Thoracic aorta (tissue), 2 donors: ENCODE data around the gene FBXO7. TPM values are rescaled to one million over a fixed set of nuclear protein-coding genes. Genes with fewer than 3 reads are reported as not detected.

Source experiments
- ATAC-seq: fragments of 150-250 bp; one replicate; pipeline ENCODE4 v1.8.0; 2017; ENCODE audit warnings: low read depth; ENCODE audit not compliant: insufficient number of reproducible peaks, low FRiP score
- DNase-seq: peaks from one replicate; pipeline ENCODE4 v3.0.0-alpha.2; 2020; ENCODE audit warnings: low spot score
- H3K27ac ChIP-seq, 2 donors: fragments of 200-600 bp; sonication (generic); 1 replicate in 1 of 2; 2 replicates in 1 of 2; pipeline ENCODE4 v1.5.1; 2016; ENCODE audit warnings: mild to moderate bottlenecking in 2 of 2, moderate library complexity in 2 of 2
- H3K27me3 ChIP-seq: fragments of 200-600 bp; sonication (generic); replicated peaks from 2 replicates; pipeline ENCODE4 v1.6.0; 2016; ENCODE audit warnings: mild to moderate bottlenecking; ENCODE audit not compliant: insufficient read depth
- H3K36me3 ChIP-seq: fragments of 200-600 bp; sonication (generic); one replicate; pipeline ENCODE4 v1.5.1; 2016
- H3K4me1 ChIP-seq, 2 donors: fragments of 200-600 bp; sonication (generic); 1 replicate in 1 of 2; 2 replicates in 1 of 2; pipeline versions ENCODE4 v1.5.1 to v1.6.0; 2016; ENCODE audit warnings: low read depth in 2 of 2, mild to moderate bottlenecking in 1 of 2; ENCODE audit not compliant: control insufficient read depth in 1 of 2
- H3K4me3 ChIP-seq: fragments of 200-600 bp; sonication (generic); 2 replicates; pipeline ENCODE4 v1.5.1; 2016; ENCODE audit warnings: mild to moderate bottlenecking
- H3K9me3 ChIP-seq: fragments of 200-600 bp; sonication (generic); 2 replicates; pipeline ENCODE4 v1.5.1; 2016
- total RNA-seq, 2 donors: library from RNA; depleted of rRNA; stranded (reverse); fragments of >200 nt; gene quantifications; one replicate each; pipeline versions ENCODE4 v1.1.0 to v1.2.3, GENCODE V29; 2016
- TF ChIP-seq, protein P1 (sequence below): fragments of 200-600 bp; sonication (generic); IDR thresholded peaks from one replicate; pipeline ENCODE4 v1.5.1; 2019; ENCODE audit warnings: antibody characterized with exemption

Gene FBXO7
- total RNA-seq, 2 donors from 2014 or later: 75.7 to 81.3 TPM

GRCh38 chr22:32533265-32534111 lies 58.9 kb downstream of the FBXO7 start:
- DNase-seq (no peak), ATAC-seq (no peak)
- Histone ChIP-seq H3K36me3 (no peaks in the 10 kb centered on the region), H3K4me3 (no peak overlapping the region), H3K4me1 (peaks cover 0 to 26% of the 10 kb centered on the region in 2 donors), H3K27ac (no peak overlapping the region), H3K27me3 (no peaks in the 10 kb centered on the region), H3K9me3 (no peaks in the 10 kb centered on the region)
- TF ChIP-seq, protein P1, sequence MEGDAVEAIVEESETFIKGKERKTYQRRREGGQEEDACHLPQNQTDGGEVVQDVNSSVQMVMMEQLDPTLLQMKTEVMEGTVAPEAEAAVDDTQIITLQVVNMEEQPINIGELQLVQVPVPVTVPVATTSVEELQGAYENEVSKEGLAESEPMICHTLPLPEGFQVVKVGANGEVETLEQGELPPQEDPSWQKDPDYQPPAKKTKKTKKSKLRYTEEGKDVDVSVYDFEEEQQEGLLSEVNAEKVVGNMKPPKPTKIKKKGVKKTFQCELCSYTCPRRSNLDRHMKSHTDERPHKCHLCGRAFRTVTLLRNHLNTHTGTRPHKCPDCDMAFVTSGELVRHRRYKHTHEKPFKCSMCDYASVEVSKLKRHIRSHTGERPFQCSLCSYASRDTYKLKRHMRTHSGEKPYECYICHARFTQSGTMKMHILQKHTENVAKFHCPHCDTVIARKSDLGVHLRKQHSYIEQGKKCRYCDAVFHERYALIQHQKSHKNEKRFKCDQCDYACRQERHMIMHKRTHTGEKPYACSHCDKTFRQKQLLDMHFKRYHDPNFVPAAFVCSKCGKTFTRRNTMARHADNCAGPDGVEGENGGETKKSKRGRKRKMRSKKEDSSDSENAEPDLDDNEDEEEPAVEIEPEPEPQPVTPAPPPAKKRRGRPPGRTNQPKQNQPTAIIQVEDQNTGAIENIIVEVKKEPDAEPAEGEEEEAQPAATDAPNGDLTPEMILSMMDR: no peak

GRCh38 chr22:32534252-32535235 lies 59.9 kb downstream of the FBXO7 start:
- TF ChIP-seq, protein P1: no peak
- no peak for DNase-seq

DNA sequence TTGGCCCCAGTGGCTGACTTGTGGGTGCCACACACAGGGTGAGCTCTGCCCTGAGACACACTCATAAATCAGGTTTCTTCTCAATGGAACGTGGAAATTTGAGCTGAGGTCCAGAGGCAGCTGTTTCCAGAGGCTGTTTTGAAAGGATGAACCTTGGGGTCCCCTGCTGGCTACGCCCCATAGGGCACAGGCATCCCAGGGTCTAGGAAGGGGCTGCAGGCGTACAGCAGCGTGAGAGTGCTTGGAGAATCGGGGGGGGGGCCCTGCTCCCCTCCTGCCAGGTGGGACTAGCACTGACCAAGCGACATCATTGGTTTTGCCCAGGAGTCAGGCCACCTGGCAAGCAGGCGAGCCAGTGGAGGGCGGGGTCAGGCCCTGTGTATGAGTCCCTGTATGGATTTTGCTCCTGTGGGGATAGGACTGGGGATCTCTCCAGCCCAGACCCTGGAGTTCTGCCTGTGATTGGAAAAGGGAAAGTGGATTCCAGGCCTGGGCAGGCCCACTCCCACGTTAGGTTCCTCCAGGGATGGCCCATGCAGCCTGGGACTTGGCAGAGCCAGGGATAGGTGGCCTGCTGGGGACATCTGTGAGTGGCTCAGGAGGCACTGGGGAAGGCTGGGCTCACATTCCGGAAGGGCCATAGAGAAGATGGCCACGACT lies 61.0 kb downstream of the FBXO7 start:
- Histone ChIP-seq H3K27me3 (no peaks in the 10 kb centered on the region), H3K4me1 (peaks cover 0 to 16% of the 10 kb centered on the region in 2 donors), H3K4me3 (no peak overlapping the region), H3K36me3 (no peaks in the 10 kb centered on the region), H3K9me3 (no peaks in the 10 kb centered on the region), H3K27ac (no peak overlapping the region)
- ATAC-seq: no peak
- no peak for DNase-seq
- TF ChIP-seq, protein P1: no peak

More at GRCh38 chr22:32534252-32535235, 59.9 kb downstream of the FBXO7 start:
- Histone ChIP-seq H3K4me1 (peaks cover 0 to 17% of the 10 kb centered on the region in 2 donors), H3K4me3 (no peak overlapping the region), H3K27ac (no peak overlapping the region), H3K9me3 (no peaks in the 10 kb centered on the region), H3K36me3 (no peaks in the 10 kb centered on the region), H3K27me3 (no peaks in the 10 kb centered on the region)
- ATAC-seq: no peak

DNA sequence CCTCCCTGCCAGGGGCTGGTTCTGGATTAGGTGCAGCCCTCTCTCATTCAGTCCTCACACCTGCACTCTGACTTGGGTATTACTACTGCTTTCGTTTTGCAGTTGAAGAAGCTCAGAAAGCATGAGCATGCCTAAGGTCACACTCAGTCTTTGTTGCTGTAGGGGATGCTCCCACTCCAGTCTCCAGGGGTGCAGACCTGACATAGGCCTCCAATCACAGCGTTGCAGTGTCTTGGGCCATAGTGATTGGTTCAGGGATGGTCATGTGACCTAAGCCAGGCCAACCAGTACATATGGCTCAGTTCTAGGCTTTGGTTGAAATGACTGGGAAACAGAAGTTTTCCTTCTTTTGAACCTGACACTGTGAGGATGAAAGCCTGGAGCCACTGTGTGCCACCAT lies 61.7 kb downstream of the FBXO7 start:
- DNase-seq: no peak
- Histone ChIP-seq H3K27me3 (no peaks in the 10 kb centered on the region), H3K9me3 (no peaks in the 10 kb centered on the region), H3K36me3 (no peaks in the 10 kb centered on the region), H3K4me3 (no peak overlapping the region), H3K27ac (no peak overlapping the region), H3K4me1 (peaks cover 0 to 15% of the 10 kb centered on the region in 2 donors)
- no peak for ATAC-seq
- TF ChIP-seq, protein P1: no peak
